ENCODE measurements around the gene SH2D3A.

The SH2D3A gene

DNA sequence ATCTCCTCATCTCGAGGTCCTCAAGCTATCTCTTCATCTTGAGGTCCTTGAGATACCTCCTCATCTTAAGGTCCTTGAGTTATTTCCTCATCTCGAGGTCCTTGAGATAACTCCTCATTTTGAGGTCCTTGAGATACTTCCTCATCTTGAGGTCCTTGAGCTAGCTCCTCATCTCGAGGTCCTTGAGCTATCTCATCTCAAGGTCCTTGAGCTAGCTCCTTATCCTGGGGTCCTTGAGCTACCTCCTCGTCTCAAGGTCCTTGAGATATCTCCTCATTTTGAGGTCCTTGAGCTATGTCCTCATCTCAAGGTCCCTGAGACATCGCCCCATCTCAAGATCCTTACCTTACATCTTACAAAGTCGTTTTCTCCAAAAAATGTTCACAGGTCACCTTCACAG lies 24.0 kb upstream of the SH2D3A start:
- no peak for DNase-seq (ENCODE audit: low read depth)
- TF ChIP-seq CTCF (IDR thresholded peaks at IDR 0.05; ENCODE audit: control insufficient read depth, insufficient read depth, low read depth, low read length, missing control alignments) = no peak
- H3K4me3 ChIP-seq (ENCODE audit: control insufficient read depth, low read depth, low read length) = no peak overlapping the region

DNA sequence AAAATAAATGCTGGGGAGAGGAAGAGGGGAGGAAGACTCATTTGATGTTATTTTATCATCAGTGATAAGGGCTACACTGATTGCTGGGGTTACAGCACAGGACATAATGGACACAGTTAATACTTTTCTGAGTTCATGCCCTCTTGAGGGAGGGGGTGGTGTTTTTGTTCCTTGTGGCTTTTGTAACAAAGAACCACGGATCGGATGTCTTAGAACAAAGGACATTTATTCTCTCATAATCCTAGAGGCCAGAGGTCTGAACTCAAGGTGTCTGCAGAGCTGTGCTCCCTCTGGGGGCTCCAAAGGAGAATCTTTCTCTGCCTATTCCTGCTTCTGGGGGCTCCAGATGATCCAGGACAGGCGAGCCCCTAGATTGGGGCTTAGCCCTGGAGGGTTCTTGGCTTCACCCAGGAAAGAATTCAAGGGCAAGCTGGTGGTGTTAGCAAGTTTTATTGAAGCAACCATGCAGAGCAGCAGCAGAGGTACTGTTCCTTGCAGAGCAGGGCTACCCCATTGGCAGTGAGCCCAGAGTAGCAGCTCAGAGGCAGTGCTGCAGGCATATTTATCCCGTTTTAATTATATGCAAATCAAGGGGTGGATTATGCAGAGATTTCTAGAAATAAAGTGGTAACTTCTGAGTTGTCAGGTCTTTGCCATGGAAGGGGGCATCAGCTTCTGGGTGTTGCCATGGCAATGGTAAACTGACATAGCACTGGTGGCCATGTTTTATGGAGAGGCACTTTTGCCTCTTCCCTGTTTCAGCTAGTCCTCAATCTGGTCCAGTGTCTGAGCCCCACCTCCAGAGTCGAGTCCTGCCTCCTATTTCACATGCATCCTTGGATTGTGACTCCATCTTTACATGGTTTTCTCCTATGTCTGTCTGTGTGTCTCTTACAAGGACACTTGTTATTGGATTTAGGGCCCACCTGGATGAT lies 23.2 kb upstream of the SH2D3A start:
- TF ChIP-seq CTCF (IDR thresholded peaks at IDR 0.05; ENCODE audit: control insufficient read depth, insufficient read depth, low read depth, low read length, missing control alignments) = no peak
- no peak for DNase-seq (ENCODE audit: low read depth)
- H3K4me3 ChIP-seq (ENCODE audit: control insufficient read depth, low read depth, low read length) = no peak overlapping the region

- H3K4me3 ChIP-seq (ENCODE audit: control insufficient read depth, low read depth, low read length) = no peak overlapping the region
- no peak for DNase-seq (ENCODE audit: low read depth)
- no peak for TF ChIP-seq CTCF (IDR thresholded peaks at IDR 0.05; ENCODE audit: control insufficient read depth, insufficient read depth, low read depth, low read length, missing control alignments)
These were observed 21.7 kb upstream of the SH2D3A start for GRCh38 chr19:6788896-6789295.

DNA sequence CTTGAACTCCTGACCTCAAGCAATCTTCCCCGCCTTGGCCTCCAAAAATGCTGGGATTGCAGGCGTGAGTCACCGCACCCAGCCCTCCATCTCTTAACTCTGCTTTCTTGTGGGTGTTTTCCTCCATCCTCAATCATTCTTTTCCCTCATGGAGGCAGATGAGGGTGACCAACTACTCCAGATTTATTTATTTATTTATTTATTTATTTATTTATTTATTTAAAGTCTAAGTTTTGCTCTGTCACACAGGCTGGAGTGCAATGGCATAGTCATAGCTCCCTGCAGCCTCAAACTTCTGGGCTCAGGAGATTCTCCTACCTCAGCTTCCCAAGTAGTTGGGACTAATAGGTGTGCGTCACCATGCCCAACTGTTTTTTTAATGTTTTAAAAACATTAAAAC lies 20.2 kb upstream of the SH2D3A start:
- no peak overlapping the region for H3K4me3 ChIP-seq (ENCODE audit: control insufficient read depth, low read depth, low read length)
- no peak for DNase-seq (ENCODE audit: low read depth)
- TF ChIP-seq CTCF (IDR thresholded peaks at IDR 0.05; ENCODE audit: control insufficient read depth, insufficient read depth, low read depth, low read length, missing control alignments) = no peak

- H3K4me3 ChIP-seq (ENCODE audit: control insufficient read depth, low read depth, low read length) = no peak overlapping the region
- no peak for DNase-seq (ENCODE audit: low read depth)
- TF ChIP-seq CTCF (IDR thresholded peaks at IDR 0.05; ENCODE audit: control insufficient read depth, insufficient read depth, low read depth, low read length, missing control alignments) = no peak
These were observed 12.0 kb upstream of the SH2D3A start for GRCh38 chr19:6779206-6779605.

DNA sequence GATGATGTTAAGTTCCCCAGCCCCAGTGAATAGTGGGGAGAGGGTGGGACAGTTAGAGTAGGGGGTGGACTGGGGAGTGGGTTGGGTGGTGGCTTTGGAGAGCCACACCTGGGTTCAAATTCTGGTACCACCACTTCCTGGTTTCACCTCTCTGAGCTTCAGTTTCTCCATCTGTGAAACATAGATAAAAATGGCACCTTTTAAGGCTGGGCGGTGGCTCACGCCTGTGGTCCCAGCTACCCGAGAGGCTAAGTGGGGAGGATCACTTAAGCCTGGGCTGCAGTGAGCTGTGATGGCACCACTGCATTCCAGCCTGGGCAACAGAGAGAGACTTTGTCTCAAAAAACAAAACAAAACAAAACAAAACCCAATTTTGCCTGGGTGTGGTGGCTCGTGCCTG lies 11.2 kb upstream of the SH2D3A start:
- TF ChIP-seq CTCF (IDR thresholded peaks at IDR 0.05; ENCODE audit: control insufficient read depth, insufficient read depth, low read depth, low read length, missing control alignments) = no peak
- H3K4me3 ChIP-seq (ENCODE audit: control insufficient read depth, low read depth, low read length) = no peak overlapping the region
- DNase-seq (ENCODE audit: low read depth) = no peak
